ENCODE results near the gene FZD7. TPM values are rescaled to one million over a fixed set of nuclear protein-coding genes. Genes with fewer than 3 reads are reported as not detected.

The FZD7 gene
- total RNA-seq = 1.3 TPM in 2 replicates

GRCh38 chr2:202033317-202034248 is at the start of gene FZD7:
Gene FZD7 (plus strand): TSS chr2:202033855. CDS start chr2:202034648, 793 bp downstream.
- Mint-ChIP-seq H3K4me3 (peak within 1 kb of the TSS; percentile 85), H3K9me3 (no peaks in the 10 kb centered on the region), H3K36me3 (ENCODE audit: low read depth) (no peaks in the 10 kb centered on the region), H3K4me1 (peaks cover 12% of the 10 kb centered on the region), H3K27me3 (peaks cover 42% of the 10 kb centered on the region), H3K27ac (peak within 1 kb of the TSS; percentile 62)
- peak; percentile 96 for DNase-seq
- intact Hi-C loops (cut with micrococcal nuclease) = loop anchor here (2.0 to 10.0 kb wide), 6 partner anchors 139 to 851 kb away; partner anchors contain the start of genes ALS2, CASP10, STRADB and TRAK2

DNA sequence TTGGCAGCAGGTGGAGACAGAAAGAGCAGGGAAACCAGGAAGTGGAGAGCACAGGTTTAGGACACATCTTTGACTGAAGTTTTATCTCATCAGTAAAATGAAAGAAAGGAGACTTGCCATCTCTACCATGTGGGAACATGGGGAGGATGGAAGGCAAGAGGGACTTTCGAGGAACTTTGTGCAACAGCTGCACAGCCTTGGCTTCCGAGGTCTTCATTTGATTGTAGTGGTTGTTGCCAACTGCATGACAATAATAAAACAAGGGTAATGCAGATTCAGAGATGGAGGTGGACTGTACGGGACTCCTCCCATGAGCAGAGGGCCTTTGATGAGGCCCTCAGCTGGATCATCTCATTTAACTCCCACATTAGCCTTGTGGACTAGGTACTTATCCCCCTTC is 49.3 kb upstream of the FZD7 start:
- Mint-ChIP-seq H3K36me3 (ENCODE audit: low read depth) (no peaks in the 10 kb centered on the region), H3K4me3 (no peak overlapping the region), H3K4me1 (no peaks in the 10 kb centered on the region), H3K27me3 (peaks cover 2% of the 10 kb centered on the region), H3K9me3 (no peaks in the 10 kb centered on the region), H3K27ac (no peak overlapping the region)
- intact Hi-C loops (cut with micrococcal nuclease) = no loop called here
- no peak for DNase-seq

DNA sequence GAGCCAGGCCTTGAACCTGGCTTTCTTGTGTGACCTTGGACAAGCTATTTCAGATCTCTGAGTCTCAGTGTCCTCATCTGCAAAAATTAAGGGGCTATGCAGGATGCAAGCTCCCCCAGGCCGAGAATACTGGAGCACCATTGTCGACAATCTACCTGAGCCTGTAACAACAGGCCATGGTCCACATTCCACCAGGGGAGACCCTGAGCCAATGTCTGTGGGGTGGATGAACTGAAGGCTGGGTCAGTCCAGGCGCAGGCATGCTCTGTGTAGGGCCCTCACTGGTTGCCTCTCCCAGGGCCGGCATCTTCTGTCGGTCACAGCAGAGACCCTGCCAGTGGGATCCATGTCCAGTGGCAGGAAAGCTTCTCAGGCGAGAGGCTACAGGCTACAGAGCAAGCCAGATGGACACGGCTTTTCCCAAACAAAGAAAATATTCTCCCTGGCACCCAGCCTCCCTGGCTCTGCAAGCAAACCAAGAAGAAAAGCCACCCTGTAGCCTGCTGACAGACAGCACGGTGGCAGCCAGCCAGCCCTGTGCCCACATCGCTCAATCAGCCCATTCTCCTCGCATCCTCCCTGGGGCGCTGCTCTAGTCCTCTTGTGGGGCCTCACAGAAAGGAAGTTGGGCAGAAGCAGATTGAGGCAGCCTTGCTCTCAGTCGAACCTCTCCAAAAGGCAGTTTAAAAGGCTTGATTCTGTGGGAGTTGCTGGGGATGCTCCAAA is 48.7 kb upstream of the FZD7 start:
- DNase-seq = no peak
- Mint-ChIP-seq H3K36me3 (ENCODE audit: low read depth) (no peaks in the 10 kb centered on the region), H3K9me3 (no peaks in the 10 kb centered on the region), H3K27ac (no peak overlapping the region), H3K4me1 (no peaks in the 10 kb centered on the region), H3K4me3 (no peak overlapping the region), H3K27me3 (peaks cover 2% of the 10 kb centered on the region)
- intact Hi-C loops (cut with micrococcal nuclease) = no loop called here

DNA sequence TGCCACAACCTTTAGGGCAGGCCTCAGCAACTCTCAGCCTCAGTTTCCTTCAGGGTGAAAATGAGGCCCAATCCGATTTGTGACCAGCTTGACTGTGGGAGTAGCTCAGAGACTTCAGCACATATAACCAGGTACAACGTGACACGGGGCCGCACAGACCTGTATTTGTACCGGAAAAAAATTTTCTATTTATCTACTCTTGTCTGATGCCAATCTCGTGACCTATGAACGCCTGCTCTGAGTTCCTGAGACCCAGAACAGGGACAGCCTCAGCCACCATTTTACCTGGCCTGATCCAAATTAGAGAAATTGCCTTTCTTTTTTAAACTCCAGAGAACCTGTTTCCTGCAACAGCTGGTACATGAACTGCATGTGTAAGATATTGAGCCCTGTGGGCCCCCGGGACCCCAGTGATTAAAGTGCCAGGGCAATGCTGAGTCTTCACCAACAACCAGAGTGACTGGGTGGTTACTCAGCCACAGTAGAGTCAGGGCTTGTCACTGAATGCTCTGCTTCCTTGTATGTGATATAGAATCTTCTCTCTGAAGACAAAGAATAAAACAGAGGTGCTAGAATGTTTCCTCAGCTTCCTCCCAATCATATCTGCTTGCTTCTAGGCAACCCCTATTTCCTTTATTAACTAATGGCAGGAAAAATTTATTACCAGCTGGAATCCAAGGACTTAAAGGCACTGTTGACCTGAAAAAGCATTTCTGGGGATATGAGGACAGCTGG is 47.8 kb upstream of the FZD7 start:
- H3K27ac Mint-ChIP-seq = no peak overlapping the region
- no peak overlapping the region for H3K4me3 Mint-ChIP-seq
- H3K4me1 Mint-ChIP-seq = no peaks in the 10 kb centered on the region
- DNase-seq = no peak
- H3K27me3 Mint-ChIP-seq = peaks cover 2% of the 10 kb centered on the region
- H3K36me3 Mint-ChIP-seq (ENCODE audit: low read depth) = no peaks in the 10 kb centered on the region
- intact Hi-C loops (cut with micrococcal nuclease) = no loop called here
- no peaks in the 10 kb centered on the region for H3K9me3 Mint-ChIP-seq

- Mint-ChIP-seq H3K27ac (no peak overlapping the region), H3K27me3 (peaks cover 2% of the 10 kb centered on the region), H3K4me1 (no peaks in the 10 kb centered on the region), H3K4me3 (no peak overlapping the region), H3K36me3 (ENCODE audit: low read depth) (no peaks in the 10 kb centered on the region), H3K9me3 (no peaks in the 10 kb centered on the region)
- intact Hi-C loops (cut with micrococcal nuclease) = no loop called here
- DNase-seq = no peak
Measured at GRCh38 chr2:201986463-201986735, 47.3 kb upstream of the FZD7 start.

DNA sequence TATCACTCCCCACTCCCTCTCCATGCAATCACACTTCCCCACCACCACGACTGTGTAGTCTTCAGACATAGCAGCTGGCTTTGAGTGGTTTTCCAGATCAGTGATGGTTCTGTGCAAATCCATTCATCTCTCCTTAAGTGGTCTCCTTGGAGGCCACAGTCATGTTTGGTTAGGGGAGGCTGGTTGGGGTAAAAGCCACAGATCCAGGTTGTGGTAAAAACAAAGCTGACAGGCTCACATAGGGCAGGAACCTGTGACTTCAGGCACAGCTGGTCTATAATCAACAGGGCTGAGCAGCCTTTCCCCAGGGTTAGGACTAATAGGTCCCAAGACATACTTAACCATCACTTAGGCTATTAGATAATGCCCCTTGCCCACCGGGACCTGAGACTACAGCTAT is 46.2 kb upstream of the FZD7 start:
- DNase-seq = no peak
- Mint-ChIP-seq H3K36me3 (ENCODE audit: low read depth) (no peaks in the 10 kb centered on the region), H3K4me3 (no peak overlapping the region), H3K4me1 (no peaks in the 10 kb centered on the region), H3K27ac (no peak overlapping the region), H3K27me3 (peaks cover 2% of the 10 kb centered on the region), H3K9me3 (no peaks in the 10 kb centered on the region)
- intact Hi-C loops (cut with micrococcal nuclease) = no loop called here

DNA sequence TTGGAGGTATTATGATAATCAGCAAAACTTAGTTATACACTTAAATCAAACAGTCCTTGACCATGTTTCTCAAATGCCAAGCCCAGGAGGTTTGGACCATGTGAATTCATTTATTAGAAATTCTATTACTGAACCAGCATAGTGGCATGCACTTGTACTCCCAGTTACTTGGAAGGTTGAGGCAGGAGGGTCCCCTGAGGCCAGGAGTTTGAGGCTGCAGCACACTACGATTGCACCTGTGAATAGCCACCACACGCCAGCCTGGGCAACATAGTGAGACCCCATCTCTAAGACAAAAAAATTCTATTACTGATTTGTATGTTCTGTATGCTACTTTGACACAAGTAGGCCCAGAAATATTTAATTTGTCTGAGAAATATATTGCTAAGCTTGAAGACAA is 43.6 kb upstream of the FZD7 start:
- Mint-ChIP-seq H3K4me3 (no peak overlapping the region), H3K27ac (no peak overlapping the region), H3K4me1 (no peaks in the 10 kb centered on the region), H3K36me3 (ENCODE audit: low read depth) (no peaks in the 10 kb centered on the region), H3K9me3 (no peaks in the 10 kb centered on the region), H3K27me3 (peaks cover 5% of the 10 kb centered on the region)
- intact Hi-C loops (cut with micrococcal nuclease) = no loop called here
- no peak for DNase-seq

DNA sequence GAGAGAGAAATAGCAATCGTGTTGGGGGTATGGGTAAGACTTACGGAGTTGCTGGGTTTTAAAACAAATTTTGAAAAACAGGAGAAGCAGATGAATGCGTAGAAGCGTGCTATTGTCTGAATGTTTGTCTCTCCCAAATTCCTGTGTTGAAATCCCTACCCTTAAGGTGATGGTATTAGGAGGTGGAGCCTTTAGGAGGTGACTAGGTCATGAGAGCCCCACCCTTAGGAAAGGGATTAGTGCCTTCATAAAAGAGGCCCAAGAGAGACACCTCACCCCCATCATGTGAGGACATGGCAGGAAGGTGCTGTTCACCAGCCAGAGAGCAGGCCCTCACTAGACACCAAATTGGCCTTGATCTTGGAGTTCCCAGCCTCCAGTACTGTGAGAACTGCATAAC is 40.7 kb upstream of the FZD7 start:
- no peak for DNase-seq
- Mint-ChIP-seq H3K27ac (no peak overlapping the region), H3K4me1 (no peaks in the 10 kb centered on the region), H3K4me3 (no peak overlapping the region), H3K9me3 (no peaks in the 10 kb centered on the region), H3K36me3 (ENCODE audit: low read depth) (no peaks in the 10 kb centered on the region), H3K27me3 (peaks cover 5% of the 10 kb centered on the region)
- intact Hi-C loops (cut with micrococcal nuclease) = no loop called here

DNA sequence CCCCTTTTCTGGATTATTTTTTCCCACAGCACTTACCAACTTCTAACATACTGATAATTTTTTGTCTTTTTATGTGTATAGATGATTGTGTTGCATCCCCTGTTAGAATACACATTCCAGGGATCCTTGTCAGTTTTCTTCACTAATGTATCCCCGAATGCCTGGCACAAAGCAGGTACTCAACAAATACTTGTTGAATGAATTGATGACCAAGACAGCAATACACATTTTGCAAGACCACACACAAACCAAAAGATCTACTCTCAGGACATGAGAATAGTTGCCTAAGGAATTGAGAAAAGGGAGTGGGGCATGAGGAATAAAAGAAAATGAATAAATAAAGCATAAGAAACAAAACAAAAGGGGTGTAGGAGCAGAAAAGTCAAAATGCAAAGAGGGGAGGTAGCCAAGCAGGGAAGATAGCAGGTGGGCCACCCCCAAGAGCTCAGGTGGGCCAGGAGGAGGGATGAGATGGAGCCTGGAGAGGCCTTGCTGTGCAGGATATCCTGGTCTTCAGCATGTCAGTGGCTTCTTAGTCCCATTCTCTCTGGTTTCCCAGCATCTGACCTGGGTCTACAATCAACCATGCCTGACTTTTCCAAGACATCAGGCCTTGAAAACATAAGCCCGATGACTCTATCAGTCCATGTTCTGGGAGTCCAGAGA is 38.5 kb upstream of the FZD7 start:
- Mint-ChIP-seq H3K4me1 (no peaks in the 10 kb centered on the region), H3K27me3 (peaks cover 3% of the 10 kb centered on the region), H3K9me3 (no peaks in the 10 kb centered on the region), H3K27ac (no peak overlapping the region), H3K4me3 (no peak overlapping the region), H3K36me3 (ENCODE audit: low read depth) (no peaks in the 10 kb centered on the region)
- intact Hi-C loops (cut with micrococcal nuclease) = no loop called here
- DNase-seq = no peak

- no peaks in the 10 kb centered on the region for H3K36me3 Mint-ChIP-seq (ENCODE audit: low read depth)
- intact Hi-C loops (cut with micrococcal nuclease) = no loop called here
- H3K27ac Mint-ChIP-seq = no peak overlapping the region
- H3K27me3 Mint-ChIP-seq = peaks cover 3% of the 10 kb centered on the region
- no peaks in the 10 kb centered on the region for H3K9me3 Mint-ChIP-seq
- no peak for DNase-seq
- H3K4me1 Mint-ChIP-seq = no peaks in the 10 kb centered on the region
- H3K4me3 Mint-ChIP-seq = no peak overlapping the region
Measured at GRCh38 chr2:201996006-201996405, 37.6 kb upstream of the FZD7 start.

DNA sequence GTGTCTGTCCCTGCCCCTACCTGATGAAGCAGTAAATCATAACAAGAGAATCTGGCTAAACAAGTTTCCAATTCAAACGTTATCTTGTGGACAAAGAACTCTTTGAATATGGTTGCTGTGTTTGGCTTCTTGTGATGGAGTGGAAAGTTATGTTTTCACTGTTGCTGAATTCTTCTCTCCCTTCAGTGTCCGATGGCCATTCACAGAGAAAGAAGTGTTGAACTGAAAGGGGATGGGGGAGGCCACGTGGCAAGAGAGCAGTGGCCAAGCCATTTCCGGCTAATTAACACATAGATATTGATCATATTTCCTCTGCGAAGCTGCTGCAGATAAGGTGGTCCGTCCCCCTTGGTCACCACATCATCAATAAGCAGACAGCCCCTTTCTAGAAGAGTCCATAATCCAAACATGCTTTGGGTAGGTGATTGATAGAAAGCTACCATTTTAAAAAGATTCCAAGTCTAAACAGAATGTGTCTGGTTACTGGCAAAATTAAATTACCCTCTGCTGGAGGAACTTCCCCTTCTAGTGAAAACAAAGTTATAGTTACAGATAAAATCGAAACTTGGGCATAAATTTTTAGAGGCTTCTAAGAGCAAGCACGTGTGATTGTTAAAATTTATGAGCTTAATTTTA is 36.9 kb upstream of the FZD7 start:
- H3K27me3 Mint-ChIP-seq = peaks cover 3% of the 10 kb centered on the region
- no peaks in the 10 kb centered on the region for H3K36me3 Mint-ChIP-seq (ENCODE audit: low read depth)
- no peak overlapping the region for H3K27ac Mint-ChIP-seq
- no peak overlapping the region for H3K4me3 Mint-ChIP-seq
- intact Hi-C loops (cut with micrococcal nuclease) = no loop called here
- H3K4me1 Mint-ChIP-seq = no peaks in the 10 kb centered on the region
- DNase-seq = no peak
- no peaks in the 10 kb centered on the region for H3K9me3 Mint-ChIP-seq

DNA sequence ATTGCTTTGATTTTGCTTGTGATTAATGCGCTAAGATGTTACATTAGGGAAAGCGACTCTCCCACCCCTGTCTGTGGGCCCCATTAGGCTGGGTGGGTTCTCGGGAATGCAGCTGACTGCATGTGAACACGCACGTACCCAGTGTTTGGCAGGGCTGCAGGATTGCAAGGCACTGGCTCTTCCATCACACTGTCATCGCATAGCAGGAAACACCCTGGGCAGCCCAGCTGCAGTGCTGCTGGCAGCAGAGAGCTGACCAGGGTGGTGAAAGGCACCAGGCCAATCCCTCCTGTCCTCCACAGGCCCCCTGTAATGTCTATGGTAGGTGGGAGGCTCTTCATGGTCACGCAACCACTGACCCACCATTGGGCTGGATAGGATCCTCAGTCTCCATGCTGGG is 34.4 kb upstream of the FZD7 start:
- intact Hi-C loops (cut with micrococcal nuclease) = no loop called here
- Mint-ChIP-seq H3K36me3 (ENCODE audit: low read depth) (no peaks in the 10 kb centered on the region), H3K27ac (no peak overlapping the region), H3K4me3 (no peak overlapping the region), H3K4me1 (no peaks in the 10 kb centered on the region), H3K27me3 (peaks cover 3% of the 10 kb centered on the region), H3K9me3 (no peaks in the 10 kb centered on the region)
- DNase-seq = no peak

GRCh38 chr2:202001826-202002225 is 31.8 kb upstream of the FZD7 start:
- no peaks in the 10 kb centered on the region for H3K4me1 Mint-ChIP-seq
- no peaks in the 10 kb centered on the region for H3K27me3 Mint-ChIP-seq
- no peak overlapping the region for H3K4me3 Mint-ChIP-seq
- intact Hi-C loops (cut with micrococcal nuclease) = no loop called here
- no peaks in the 10 kb centered on the region for H3K36me3 Mint-ChIP-seq (ENCODE audit: low read depth)
- H3K9me3 Mint-ChIP-seq = no peaks in the 10 kb centered on the region
- no peak overlapping the region for H3K27ac Mint-ChIP-seq
- DNase-seq = no peak
